RPMI8226 (cell line): ENCODE measurements around the gene TFAM.
A peak's percentile ranks its signal among the peaks of the same experiment; 100 is the strongest.

ENCODE experiments used
- DNase-seq: peaks from one replicate; pipeline ENCODE4 v3.0.0-alpha.2; 2015

The TFAM gene

GRCh38 chr10:58436071-58436470, 50.9 kb downstream of the TFAM start:
- peak; percentile 70 for DNase-seq

DNA sequence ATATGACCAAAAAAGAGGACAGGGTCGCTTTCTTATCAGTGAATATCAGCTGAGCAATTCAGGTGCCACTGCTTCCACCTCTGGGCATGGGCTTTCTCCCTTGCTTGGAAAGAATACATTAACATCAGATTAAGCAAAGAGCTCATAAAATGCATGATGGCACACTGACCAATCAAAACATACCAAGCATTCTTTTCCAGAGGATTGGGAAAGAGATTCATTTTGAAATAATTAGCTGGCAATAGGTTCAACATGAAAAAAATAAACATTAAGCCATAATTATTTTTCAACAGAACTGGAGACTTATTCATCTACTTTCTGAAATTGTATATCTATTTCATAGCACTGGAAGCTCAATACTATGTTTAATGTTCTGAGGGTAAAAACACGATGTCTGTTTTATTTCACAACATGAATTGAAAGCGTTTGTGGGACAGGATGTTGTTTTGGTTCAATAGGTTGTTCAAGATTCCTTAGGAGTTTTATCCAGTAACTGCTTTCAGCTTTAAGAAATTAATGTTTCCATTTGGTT, 53.2 kb downstream of the TFAM start:
- no peak for DNase-seq

GRCh38 chr10:58438986-58439385, 53.8 kb downstream of the TFAM start:
- no peak for DNase-seq

DNA sequence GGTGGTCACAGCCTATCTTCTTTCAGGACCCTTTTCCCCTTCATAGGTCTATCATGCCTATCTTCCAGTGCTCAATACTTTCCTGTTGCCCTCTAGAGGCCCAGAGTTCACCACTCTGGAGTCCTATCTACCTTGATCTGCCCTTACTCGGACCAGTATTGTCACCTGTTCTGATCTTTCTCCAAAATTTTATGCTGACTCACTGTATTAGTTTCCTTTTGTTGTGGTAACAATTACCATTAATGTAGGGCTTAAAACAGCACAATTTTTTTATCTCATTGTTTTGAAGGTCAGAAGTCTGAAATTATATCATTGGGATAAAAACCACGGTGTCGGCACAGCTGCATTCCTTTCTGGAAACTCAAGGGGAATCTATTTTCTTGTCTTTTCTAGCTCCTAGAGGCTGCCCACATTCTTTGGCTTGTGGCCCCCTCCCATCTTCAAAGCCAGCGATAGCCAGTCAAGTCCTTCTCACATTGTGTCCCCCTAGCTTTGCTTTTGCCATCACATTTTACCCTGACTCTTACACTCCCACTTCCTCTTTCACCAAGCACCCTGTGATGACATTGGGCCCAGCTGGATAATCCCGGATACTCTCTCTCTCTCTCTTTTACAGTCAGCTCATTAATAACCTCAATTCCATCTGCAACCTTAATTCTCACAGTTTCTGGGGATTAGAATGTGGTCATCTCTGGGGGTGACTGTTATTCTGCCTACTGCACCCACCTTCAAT, 54.6 kb downstream of the TFAM start:
- peak; percentile 7 for DNase-seq

- no peak for DNase-seq
Measured at GRCh38 chr10:58440484-58440883, 55.3 kb downstream of the TFAM start.

- no peak for DNase-seq
Measured at GRCh38 chr10:58444321-58444720, 59.1 kb downstream of the TFAM start.

DNA sequence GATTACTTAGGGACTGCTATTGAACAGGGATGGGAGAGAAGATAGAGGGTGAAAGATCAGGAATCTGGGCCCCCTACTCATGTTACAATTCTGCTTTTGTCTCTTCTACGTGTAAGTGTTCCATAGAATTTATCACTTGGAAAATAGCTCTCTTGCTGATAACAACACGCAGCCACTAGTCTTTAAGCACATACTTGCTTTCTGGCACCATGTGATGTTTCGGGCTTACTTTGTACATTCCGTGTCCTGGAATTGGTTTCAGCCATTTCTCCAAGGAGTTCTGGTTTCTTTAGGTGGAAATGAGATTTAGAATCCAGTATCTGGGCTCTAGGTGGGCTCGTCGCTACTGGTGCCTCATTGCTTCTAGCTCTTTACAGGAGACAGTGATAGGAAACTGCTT, 59.7 kb downstream of the TFAM start:
- no peak for DNase-seq

- no peak for DNase-seq
Measured at GRCh38 chr10:58448121-58448935, 63.1 kb downstream of the TFAM start.
